SK-N-DZ (cell line): ENCODE measurements around the gene CCT4. TPM values are rescaled to one million over a fixed set of nuclear protein-coding genes. Genes with fewer than 3 reads are reported as not detected.
"Not testable (repeated sequence)": the region's sequence is repeated elsewhere in the genome, so short reads cannot be mapped to it uniquely, and the experiment has no call there.

Experiments used
- DNase-seq: peaks from one replicate; pipeline ENCODE4 v3.0.0-alpha.2; 2015; ENCODE audit warnings: low spot score
- polyA plus RNA-seq, 2 experiments: library from polyadenylated mRNA; depleted of rRNA; stranded (reverse); fragments of >200 nt; gene quantifications; 2 replicates each; pipeline ENCODE4 v1.2.3, GENCODE V29; 2014

Gene CCT4, protein sequence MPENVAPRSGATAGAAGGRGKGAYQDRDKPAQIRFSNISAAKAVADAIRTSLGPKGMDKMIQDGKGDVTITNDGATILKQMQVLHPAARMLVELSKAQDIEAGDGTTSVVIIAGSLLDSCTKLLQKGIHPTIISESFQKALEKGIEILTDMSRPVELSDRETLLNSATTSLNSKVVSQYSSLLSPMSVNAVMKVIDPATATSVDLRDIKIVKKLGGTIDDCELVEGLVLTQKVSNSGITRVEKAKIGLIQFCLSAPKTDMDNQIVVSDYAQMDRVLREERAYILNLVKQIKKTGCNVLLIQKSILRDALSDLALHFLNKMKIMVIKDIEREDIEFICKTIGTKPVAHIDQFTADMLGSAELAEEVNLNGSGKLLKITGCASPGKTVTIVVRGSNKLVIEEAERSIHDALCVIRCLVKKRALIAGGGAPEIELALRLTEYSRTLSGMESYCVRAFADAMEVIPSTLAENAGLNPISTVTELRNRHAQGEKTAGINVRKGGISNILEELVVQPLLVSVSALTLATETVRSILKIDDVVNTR
- 341 and 359 TPM in 2 replicates for polyA plus RNA-seq (2014; cell fraction: cytosol; rRNA removed)
- polyA plus RNA-seq (2014; cell fraction: nucleus; rRNA removed), result 123 and 146 TPM in 2 replicates

DNA sequence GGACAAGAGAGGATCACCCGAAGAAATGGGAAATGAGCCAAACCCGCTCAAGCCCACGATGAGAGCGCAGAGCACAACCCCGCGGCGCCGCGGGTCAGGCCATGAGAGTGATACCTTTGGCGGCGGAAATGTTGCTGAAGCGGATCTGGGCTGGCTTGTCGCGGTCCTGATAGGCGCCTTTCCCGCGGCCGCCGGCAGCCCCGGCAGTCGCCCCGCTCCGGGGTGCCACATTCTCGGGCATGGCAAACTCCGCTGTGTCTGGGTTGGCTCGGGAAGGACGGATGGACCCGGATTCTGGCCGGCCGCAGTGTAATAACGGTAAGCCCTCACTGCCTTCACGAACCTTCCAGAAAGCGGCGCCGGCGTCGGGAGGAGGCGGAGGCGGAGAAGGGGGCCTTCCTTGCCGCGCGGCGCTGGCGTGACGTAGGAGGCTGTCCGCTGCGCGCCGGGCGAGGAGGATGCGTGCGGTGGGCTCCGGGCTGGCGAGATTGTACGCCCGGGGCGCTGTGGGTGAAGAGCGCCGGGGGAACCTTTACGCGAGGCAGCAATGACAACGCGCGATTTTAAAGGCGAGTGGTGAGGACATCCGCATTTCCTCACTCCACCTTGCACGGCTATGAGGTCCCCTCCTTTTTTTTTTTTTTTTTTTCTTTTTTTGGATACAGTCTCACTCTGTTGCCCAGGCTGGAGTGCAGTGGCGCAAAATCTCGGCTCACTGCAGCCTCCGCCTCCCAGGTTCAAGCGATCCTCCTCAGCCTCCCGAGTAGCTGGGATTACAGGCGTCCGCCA is at the start of gene CCT4:
TSS of gene CCT4 (minus strand) at position 390 of the 789 bp plus-strand sequence. CDS start at position 241, 149 bp downstream.
- DNase-seq, result peak; percentile 90

DNA sequence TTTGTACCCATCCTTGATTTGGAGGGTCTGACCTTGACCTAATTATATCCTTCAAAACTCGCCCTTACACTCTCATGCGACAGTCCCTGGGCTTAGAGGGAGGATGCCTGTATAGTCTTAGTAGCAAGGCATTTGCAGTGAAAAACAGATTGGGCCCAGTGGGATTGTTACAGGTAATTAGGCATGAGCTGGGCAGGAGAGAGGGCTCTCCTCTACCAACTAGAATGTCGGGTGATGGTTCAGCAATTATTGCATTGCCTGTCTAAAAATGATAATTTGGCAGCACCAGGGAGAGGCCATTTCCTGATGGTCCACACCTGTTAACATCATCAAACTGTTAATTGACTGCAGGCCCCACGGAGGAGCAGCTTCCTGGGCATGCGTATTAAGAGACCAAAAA is 49.4 kb upstream of the CCT4 start:
- no peak for DNase-seq

DNA sequence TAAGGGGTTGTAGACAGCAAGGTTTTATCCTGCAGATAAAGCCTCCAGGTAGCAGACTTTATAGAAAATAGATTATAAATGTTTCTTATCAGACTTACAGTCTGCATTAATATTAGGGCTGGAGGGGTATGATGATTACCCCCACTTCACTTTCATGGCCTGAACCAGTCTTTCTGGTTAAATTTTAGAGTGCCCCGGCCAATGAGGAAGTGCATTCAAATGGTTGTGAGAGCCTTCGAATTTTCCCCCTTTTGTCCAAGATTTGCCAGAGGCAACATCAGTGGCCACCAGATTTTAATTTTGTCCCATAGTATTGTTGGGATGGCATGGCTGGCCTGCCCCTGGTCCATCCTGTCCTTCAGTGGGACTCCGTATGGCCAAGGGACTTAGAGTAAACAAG is 48.6 kb upstream of the CCT4 start:
- DNase-seq, result no peak

DNA sequence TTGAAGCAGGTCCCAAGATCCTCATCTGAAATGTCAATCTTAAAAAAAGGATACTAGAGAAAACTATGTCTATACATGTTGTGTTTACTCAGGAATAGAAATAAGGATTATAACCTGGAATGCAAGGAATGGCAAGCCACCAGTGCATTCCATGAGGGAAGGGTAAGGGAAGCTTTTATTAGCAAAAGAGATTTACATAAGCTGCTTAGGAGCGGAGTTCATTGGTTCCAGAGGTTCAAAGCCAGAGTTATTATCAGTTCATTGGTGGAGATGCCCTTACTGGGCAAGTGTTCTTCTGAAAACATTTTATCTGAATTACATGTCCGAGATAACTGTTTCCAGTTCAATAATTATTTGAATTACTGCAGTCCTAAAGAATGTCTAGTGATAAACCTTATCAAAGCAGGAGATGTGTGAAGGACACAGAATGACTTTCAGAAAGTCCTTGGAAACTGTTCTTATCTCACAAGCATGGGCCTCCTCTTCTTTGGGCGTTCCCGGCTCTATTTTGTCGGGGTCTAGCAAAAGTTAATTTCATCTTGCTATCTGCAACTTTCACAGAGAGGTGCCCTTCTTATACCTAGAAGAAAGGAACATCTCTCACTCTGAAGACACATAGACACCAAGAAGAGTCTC is 40.5 kb upstream of the CCT4 start:
- DNase-seq, result no peak

DNA sequence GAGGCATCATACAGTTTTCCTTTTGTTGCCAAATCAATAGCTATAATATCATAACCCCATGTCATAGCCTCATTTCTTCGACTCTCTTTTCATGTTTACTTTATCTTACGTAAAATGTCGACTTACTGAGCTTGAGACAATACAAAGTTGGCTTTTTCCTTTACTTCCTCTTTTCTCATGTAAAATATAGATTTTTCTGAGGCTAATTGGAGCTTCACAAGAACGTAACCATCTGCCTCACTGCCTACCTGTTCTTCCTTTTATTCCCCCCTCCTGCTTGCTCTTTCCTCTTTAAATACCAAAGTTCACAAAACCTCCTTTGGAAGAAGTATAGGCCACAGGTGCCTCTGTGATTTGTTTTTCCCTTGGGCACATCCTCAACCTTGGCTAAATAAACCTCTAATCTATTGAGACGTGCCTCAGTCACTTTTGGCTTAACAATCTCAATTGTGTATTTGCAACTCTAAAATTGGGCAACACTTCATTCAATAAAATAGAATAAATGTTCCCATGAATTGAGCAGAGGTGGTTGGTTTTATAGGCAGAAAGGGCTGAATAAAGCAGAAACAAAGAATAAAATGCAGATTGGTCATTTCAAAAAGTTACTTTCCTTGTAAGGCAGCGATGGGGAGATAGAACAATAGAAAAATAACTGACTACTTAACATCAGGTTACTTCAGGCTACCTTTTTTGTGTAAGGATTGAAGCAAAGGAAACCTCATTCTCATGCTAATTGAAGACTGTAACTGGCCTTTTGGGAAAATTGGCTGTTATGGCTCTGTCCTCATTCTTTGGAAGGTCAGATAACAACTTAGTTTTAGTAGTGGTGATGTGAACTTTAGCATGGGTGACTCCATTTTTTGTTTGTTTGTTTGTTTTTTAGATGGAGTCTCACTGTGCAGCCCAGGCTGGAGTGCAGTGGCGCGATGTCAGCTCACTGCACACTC is 38.3 kb upstream of the CCT4 start:
- no peak for DNase-seq

DNA sequence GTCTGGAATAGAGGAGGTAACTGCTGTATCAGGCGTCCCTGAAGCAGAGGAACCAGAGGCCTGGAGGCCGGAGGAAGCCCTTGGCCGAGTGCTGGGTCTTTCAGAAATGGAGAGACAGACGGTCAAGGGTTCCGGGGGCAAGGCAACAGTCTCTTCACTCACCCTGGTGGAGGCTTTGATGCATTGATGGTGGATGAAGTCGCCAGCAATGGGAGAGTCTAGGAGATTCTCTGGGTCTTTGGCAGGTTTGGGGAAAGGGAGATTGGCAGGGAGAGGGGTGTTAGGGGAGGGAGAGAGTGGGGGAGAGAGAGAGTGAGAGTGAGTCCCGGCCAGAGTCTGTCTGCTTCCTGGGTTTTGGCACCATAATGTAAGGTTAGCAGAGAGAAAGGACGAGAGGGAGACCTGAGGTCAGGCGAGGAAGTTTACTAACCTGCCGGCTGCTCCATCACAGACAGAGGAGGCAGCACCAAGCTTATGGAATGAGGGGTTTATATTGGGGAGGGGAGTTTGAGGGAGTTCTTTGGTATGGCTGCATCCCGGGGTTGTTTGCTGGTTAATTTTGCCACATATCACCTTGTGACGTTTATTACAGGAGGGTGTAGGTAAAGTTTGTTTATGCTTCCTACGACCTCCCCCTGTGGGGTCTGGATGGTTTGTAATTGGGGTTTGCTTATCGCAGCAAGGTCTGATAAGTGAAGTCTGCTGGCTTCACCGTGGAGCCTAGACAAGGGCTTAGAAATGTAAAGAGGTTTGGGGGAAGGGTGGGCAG is 36.6 kb upstream of the CCT4 start:
- no peak for DNase-seq

DNA sequence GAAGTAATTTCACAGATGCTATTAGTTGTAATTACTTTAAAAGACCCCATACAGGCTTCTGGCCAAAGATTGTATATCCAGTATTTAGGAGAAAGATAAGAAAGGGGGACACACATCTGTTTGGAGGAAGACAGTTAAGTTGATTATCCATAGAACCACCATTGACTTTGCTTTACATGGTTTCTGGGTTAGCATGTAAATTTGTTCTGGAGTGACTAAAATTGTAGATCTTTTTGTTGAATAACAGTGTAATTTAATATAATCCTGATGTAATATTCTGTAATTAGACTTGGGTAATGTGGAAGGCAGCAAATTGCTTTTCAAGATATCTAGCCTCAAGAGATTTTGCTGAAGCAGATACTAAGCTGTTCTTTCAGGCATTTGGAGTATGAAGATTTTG is 34.3 kb upstream of the CCT4 start:
- peak; percentile 72 for DNase-seq

DNA sequence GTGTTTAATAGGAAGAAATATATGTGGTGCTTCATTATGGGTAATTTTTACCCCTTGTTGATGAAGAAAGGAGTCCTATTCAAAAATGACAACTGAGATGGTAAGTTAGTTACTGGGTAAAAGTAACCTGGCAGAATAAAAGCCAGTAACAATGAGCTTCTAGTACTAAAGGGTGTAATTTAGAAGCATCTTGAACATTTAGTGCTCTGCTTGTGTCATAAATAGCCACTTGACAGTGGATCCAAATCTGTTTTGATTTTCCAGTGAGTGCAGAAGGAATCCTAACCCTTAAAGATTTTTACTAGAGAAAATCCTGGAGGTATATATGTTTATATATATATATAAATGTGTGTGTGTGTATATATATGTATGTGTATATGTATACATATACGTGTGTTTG is 32.1 kb upstream of the CCT4 start:
- DNase-seq, result no peak

DNA sequence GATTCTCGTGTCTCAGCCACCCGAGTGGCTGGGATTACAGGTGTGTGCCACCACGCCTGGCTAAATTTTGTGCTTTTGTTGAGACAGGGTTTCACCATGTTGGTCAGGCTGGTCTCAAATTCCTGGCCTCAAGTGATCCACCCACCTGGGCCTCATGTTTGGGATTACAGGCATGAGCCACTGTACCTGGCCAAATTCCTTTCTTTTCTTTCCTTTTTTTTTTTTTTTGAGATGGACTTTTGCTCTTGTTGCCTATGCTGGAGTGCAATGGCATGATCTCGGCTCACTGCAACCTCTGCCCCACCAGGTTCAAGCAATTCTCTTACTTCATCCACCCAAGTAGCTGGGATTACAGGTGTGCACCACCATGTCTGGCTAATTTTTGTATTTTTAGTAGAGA is 26.3 kb upstream of the CCT4 start:
- not testable (repeated sequence) for DNase-seq

DNA sequence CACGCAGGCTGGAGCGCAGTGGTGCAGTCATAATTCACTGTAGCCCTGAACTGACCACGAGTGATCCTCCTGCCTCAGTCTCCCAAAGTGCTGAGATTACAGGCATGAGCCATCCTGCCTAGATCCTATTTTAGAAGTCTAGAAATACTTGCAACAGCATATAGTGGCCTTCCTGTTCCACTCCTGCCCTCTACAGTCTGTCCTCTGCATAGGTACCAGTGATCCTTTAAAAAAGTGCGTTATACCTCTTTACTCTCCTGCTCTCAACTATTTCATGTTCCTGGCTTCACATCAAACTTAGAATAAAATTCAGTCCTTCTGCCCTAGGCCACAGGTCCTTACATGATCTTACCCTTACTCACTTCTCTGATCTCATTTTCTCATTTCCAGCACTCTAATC is 23.1 kb upstream of the CCT4 start:
- DNase-seq, result no peak

DNA sequence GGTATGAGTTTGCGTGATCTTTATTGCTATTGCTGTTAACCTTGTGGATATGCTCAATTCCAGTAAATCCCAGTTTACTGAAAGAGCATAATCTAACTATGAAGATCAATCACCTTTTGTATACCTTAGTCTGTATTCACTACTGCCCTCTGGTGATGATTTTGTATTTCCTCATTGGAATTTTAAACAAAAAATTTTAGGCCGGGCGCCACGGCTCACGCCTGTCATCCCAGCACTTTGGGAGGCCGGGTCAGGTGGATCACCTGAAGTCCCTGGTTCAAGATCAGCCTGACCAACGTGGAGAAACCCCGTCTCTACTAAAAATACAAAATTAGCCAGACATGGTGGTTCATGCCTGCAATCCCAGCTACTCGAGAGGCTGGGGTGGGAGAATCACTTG is 22.1 kb upstream of the CCT4 start:
- DNase-seq, result no peak

DNA sequence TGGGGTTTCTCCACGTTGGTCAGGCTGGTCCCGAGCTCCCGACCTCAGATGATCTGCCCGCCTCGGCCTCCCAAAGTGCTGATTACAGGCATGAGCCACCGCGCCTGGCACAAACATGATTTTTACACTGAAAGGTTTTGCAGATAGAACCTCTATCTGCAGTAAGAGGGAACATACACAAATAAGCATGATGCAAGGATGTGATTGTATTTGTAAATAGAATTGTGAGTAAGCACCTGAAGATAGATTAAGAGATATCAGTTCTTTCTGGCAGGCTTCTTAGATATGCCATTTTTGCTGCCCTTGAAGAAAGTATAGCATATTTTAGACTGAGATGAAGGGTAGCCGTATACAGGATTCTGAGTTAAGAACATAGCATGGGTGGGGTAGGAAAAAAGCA is 20.7 kb upstream of the CCT4 start:
- no peak for DNase-seq

DNA sequence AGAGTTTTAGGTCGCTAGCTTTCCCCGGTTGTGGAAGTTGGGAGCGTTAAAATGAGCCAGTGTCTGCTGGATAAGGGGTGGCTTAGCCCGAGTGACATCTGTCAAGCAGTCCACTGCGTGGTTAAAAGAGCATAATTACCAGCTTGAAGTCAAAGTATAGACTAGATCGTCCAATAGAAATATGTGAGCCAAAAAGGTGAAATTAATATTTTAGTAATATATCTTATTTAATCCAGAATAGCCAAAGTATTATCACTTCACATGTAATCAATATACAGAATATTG is 17.7 kb upstream of the CCT4 start:
- DNase-seq, result no peak

DNA sequence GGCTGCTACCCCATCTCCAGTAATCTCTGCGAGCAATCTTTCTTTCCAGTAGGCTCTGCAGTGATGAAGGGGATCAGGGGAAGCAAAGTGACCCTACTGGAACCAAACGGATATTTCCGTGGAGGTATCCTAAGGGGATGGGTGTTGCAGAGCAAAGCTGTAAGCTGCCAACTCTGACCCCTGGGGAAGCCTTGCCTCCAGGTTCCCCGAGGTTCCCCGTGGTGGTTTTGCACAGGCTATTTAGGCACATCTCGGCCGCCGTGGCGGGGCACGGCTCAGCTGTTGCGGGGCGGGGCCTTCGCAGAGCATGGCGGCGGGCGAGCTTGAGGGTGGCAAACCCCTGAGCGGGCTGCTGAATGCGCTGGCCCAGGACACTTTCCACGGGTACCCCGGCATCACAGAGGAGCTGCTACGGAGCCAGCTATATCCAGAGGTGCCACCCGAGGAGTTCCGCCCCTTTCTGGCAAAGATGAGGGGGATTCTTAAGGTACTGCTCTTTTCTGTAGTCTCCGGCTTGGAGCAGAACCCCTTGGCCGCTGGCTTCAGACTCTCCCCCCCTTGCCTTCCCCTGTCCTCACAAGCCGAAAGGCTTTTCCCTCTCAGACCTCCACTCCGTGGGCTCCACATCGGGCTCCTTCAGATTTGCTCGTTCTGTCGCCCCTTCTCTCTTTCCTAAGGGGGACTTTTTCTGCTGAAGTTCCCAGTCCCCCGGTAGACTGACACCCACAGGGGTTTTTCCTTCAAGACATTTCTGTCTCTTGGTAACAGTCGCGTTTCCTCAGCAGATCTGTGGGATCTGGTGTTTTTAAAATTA is 17.1 kb upstream of the CCT4 start, which contains the start of gene COMMD1:
TSS of gene COMMD1 (plus strand) at position 303 of the 814 bp plus-strand sequence. CDS start at position 308, 5 bp downstream.
- DNase-seq, result peak; percentile 71

DNA sequence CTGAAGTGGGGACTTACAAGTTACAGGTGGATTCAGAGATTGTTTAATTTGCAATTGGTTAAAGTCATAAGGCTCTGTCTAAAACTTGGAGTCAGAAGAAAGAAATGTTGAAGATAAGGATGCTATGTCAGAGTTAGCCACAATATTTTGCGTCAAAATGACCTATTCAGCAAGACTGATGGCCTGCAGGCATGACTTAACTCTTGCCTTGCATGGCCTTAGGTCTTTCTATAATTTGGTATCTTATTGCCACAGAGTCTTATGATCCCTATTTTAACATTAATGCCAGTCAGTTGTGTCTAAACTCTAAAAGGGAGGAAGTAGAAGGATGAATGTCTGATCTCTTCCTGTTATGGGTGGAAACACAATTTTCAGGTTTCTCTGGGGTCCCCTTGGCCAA is 11.8 kb upstream of the CCT4 start:
- no peak for DNase-seq

DNA sequence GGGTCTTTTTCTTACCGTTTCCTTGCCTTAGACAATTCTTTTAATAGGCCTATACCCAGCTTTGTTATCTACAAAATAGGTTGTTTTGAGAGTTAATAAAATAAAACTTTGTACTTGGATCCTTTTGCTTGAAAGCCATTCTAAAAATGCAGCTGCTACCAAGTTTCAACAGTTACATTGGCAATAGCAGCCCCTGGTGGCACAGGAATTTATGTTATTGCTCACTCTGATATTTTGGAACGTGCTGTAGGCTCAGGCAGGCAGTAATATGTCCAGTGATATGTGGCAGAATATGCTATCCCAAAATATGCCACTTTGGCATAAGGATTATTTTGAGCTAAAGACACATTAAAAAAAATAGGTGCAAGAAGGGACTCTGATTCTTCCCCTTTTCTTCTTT is 10.4 kb upstream of the CCT4 start:
- no peak for DNase-seq

DNA sequence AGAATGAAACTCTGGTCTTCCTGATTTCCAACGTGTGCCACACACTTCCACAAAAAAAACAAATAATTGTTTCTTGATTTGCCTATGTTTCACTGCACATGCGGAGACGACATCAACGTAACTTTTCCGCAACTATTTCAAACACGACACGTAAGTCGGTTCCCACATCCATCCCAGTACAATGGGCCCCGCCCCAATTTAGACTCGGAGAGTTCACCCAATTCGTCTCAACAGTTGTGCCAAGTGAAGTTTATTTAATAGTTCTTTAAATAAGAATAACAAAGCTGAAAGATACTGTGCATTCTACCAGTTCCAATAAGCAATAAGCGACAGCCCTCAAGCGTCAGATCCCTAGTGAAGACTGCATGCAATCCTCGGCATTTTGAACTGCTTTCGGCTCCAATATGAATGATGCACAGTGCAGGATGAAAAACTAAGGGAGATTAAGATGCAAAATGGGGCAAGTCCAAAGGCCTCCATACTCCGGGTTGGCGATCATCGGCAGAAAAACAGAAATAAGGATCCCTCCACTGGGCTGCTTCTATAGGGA is 664 bp downstream of the CCT4 start:
- peak; percentile 21 for DNase-seq

DNA sequence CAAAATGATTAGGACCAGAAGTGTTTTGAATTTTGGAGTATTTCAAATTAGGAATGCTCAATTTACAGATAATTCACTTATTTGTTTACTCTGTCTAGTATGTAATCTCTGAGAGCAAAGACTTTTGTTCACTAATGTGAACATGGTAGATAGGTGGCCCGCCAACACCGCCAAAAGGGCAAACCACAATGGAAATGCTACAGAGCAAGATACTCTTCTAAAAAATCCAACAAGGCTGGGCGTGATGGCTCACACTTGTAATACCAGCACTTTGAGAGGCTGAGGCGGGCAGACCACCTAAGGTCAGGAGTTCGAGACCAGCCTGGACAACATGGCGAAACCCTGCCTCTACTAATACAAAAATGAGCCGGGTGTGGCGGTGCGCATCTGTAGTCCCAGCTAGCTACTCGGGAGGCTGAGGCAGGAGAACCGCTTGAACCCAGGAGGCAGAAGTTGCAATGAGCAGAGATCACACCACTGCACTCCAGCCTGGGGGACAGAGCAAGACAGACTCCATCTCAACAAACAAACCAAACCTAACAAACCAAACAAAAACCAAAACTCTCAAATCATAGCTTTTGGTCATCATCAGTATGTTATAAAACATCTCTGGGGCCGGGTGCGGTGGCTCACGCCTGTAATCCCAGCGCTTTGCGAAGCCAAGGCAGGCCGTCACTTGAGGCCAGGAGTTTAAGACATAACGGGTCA is 2.4 kb downstream of the CCT4 start:
- no peak for DNase-seq
